Measurements from ENCODE around the gene MUL1. TPM values are rescaled to one million over a fixed set of nuclear protein-coding genes. Genes with fewer than 3 reads are reported as not detected.

MUL1 gene
- total RNA-seq, 1 donor from 2014 or later: 34.5 TPM

DNA sequence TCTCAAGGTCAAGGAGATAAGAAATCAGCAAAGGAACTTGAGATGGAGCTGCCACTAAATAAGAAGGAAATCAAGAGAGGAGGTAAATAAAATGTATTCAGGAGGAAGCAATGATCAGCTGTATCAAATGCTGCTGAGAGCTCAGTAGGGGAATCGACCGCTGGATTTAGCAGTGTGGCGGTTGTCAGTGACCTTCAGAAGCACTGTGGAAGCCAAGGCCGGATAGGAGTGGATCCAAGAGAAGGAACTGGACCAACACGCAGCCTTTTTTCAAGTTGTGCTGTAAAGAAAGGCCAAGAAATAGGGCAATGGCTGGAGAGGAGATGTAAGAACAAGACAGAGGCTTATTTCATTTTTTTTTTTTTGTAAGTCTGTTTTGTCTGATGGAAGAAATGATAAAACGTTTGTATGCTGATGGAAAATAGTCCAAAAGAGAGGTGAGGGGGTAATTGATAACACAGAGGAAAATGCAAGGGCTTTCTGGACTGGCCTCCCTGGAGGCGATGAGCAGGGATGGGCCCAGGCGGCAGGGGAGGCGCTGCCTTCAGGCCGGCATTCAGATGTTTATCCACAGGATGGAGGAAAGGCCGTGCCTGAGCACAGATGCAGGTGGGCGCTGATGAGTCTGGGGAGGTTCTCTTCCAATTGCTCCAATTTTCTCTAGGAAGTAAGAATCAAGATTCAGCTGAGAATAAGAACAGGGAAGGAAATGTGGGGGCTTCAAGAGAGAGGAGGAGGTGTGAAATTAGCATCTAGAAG lies 26.9 kb upstream of the MUL1 start:
- TF ChIP-seq, protein P1, sequence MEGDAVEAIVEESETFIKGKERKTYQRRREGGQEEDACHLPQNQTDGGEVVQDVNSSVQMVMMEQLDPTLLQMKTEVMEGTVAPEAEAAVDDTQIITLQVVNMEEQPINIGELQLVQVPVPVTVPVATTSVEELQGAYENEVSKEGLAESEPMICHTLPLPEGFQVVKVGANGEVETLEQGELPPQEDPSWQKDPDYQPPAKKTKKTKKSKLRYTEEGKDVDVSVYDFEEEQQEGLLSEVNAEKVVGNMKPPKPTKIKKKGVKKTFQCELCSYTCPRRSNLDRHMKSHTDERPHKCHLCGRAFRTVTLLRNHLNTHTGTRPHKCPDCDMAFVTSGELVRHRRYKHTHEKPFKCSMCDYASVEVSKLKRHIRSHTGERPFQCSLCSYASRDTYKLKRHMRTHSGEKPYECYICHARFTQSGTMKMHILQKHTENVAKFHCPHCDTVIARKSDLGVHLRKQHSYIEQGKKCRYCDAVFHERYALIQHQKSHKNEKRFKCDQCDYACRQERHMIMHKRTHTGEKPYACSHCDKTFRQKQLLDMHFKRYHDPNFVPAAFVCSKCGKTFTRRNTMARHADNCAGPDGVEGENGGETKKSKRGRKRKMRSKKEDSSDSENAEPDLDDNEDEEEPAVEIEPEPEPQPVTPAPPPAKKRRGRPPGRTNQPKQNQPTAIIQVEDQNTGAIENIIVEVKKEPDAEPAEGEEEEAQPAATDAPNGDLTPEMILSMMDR (IDR thresholded peaks at IDR 0.05): no peak
- Histone ChIP-seq H3K4me3 (no peak overlapping the region), H3K27ac (no peak overlapping the region), H3K4me1 (no peaks in the 10 kb centered on the region), H3K36me3 (no peaks in the 10 kb centered on the region), H3K9me3 (no peaks in the 10 kb centered on the region), H3K27me3 (peaks cover 18% of the 10 kb centered on the region)
- DNase-seq (no peak), ATAC-seq (no peak)
- intact Hi-C loops (cut with DNase I): no loop called here

DNA sequence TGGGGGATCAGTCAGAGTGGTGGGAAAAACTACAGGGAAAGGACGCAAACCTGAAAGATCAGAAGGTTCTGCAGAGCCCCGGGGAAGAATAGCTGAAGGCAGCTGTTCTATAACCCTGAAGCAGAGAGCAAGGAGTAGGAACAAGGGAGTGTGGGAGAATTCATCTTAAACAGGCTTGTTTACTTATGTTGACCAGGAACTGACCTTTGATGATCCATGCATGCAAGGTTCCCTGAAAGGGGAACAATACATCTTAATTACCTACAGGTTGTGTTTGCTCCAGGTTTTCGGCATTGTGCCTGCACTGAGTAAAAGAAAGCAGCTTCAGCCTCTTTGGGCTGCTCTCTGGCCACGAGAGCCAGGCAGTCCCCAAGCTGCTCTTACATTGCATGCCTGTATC lies 25.7 kb upstream of the MUL1 start:
- no peaks in the 10 kb centered on the region for H3K9me3 ChIP-seq
- no peaks in the 10 kb centered on the region for H3K4me1 ChIP-seq
- H3K27me3 ChIP-seq: peaks cover 26% of the 10 kb centered on the region
- H3K27ac ChIP-seq: no peak overlapping the region
- no peak for DNase-seq
- H3K36me3 ChIP-seq: no peaks in the 10 kb centered on the region
- ATAC-seq: no peak
- no peak overlapping the region for H3K4me3 ChIP-seq
- TF ChIP-seq, protein P1 (IDR thresholded peaks at IDR 0.05): no peak
- intact Hi-C loops (cut with DNase I): no loop called here

DNA sequence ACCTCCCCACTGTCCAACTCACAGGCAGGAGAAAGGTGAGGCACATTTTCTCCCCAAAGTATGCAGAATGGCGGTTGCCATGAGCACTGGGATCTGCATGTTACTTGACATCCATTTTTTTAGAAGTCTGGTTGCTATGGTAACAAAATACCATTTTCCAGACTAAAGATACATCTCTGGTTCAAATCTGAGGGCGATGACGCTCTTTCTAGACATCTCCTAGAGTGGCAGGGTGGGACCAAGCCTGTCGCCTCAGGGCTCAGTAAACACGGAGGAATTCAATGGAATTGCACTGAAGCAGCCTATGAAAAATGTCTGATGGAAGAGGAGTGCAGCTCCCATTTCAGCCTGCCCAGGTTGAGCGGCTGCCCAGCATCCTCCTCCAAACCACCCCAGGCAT lies 22.9 kb upstream of the MUL1 start:
- Histone ChIP-seq H3K36me3 (no peaks in the 10 kb centered on the region), H3K9me3 (no peaks in the 10 kb centered on the region), H3K4me3 (no peak overlapping the region), H3K27me3 (peaks cover 28% of the 10 kb centered on the region), H3K27ac (no peak overlapping the region), H3K4me1 (no peaks in the 10 kb centered on the region)
- DNase-seq (no peak), ATAC-seq (no peak)
- TF ChIP-seq, protein P1 (IDR thresholded peaks at IDR 0.05): no peak
- intact Hi-C loops (cut with DNase I): no loop called here

DNA sequence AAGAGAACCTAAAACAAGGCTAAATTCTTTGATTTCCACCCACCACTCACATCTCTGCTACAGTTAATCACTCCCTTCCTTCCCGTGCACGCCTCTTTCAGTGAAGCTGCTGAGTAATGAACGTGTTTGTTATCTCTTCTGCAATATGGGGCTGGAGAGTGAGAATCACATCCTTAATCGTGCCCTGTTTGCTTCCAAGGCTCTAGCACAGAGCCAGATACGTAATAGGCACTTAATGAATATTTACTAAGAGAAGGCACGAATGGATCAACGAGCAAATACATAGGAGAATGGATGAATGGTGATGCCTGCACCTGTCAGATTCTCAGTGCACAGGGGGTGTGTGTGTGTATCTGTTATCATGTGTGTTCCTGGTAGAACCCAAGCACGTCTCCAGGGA lies 22.4 kb upstream of the MUL1 start:
- no peak for ATAC-seq
- Histone ChIP-seq H3K27ac (no peak overlapping the region), H3K4me3 (no peak overlapping the region), H3K36me3 (no peaks in the 10 kb centered on the region), H3K4me1 (no peaks in the 10 kb centered on the region), H3K9me3 (no peaks in the 10 kb centered on the region), H3K27me3 (peaks cover 24% of the 10 kb centered on the region)
- TF ChIP-seq, protein P1 (IDR thresholded peaks at IDR 0.05): no peak
- no peak for DNase-seq
- intact Hi-C loops (cut with DNase I): no loop called here

DNA sequence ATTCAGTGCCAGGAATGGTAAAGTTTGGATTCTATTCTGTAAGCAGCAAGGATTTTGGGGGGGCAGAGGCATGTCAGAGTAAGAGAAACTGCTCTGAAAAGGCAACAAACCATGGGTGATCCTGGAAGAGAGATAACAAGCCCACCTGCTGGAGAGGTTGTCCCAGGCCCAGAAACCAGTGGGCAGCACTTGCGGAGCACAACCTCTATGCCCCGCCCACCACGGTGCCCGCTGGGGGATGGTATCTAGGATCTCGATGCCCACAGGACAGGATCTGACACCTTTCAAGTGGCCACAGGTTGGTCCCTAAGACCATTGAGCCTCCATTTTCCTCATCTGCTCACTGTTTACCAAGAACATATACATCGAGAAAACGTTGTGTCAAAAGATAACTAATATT lies 20.3 kb upstream of the MUL1 start:
- Histone ChIP-seq H3K36me3 (no peaks in the 10 kb centered on the region), H3K27me3 (peaks cover 24% of the 10 kb centered on the region), H3K9me3 (no peaks in the 10 kb centered on the region), H3K4me1 (no peaks in the 10 kb centered on the region), H3K27ac (no peak overlapping the region), H3K4me3 (no peak overlapping the region)
- DNase-seq (no peak), ATAC-seq (no peak)
- intact Hi-C loops (cut with DNase I): no loop called here
- TF ChIP-seq, protein P1 (IDR thresholded peaks at IDR 0.05): no peak
